ENCODE measurements around the gene AFP. TPM values are rescaled to one million over a fixed set of nuclear protein-coding genes. Genes with fewer than 3 reads are reported as not detected.

Gene AFP
- total and polyA plus RNA-seq, 2 donors (not counting 1 experiment from before 2014, with no cell fraction given) = not detected

GRCh38 chr4:73396304-73396703 is 39.7 kb upstream of the AFP start:
- Mint-ChIP-seq H3K4me3 (no peak overlapping the region), H3K4me1 (no peaks in the 10 kb centered on the region), H3K9me3 (ENCODE audit: insufficient read depth) (no peaks in the 10 kb centered on the region), H3K27me3 (peaks cover 11% of the 10 kb centered on the region), H3K27ac (no peak overlapping the region)
- no peaks in the 10 kb centered on the region for H3K9me3 ChIP-seq (ENCODE audit: control extremely low read depth in 1 of 3, control insufficient read depth in 2 of 3, insufficient read depth in 1 of 3, low read length in 2 of 3)
- WGBS (ENCODE audit: insufficient coverage) = no CpG with 5 or more reads among the region's 1 CpG
- no peaks in the 10 kb centered on the region for H3K27me3 ChIP-seq (replicated peaks in 1 of 4; ENCODE audit: control extremely low read depth in 1 of 4, control insufficient read depth in 3 of 4, insufficient read depth in 4 of 4, low read length in 3 of 4)
- H3K36me3 ChIP-seq (replicated peaks in 1 of 2; ENCODE audit: control extremely low read depth in 1 of 2, control insufficient read depth in 1 of 2, extremely low read depth in 1 of 2, insufficient read depth in 2 of 2, low read length in 1 of 2) = no peaks in the 10 kb centered on the region
- TF ChIP-seq EZH2 (IDR thresholded peaks at IDR 0.05; ENCODE audit: borderline replicate concordance, insufficient read depth, low read depth, low read length, poor library complexity, severe bottlenecking) = no peak
- TF ChIP-seq CTCF (IDR thresholded peaks at IDR 0.05) = no peak
- H3K9ac ChIP-seq (ENCODE audit: low read length) = no peak overlapping the region
- ChIA-PET POLR2A (no interaction called here), CTCF (no interaction called here)
- no peaks in the 10 kb centered on the region for H3K4me1 ChIP-seq (ENCODE audit: control insufficient read depth in 2 of 2, insufficient read depth in 2 of 2, low read length in 2 of 2)
- H3K4me3 ChIP-seq (ENCODE audit: control extremely low read depth in 1 of 5, extremely low read depth in 1 of 5, insufficient read depth in 1 of 5, low read depth in 2 of 5, low read length in 4 of 5) = no peak overlapping the region
- H3K4me2 ChIP-seq (replicated peaks; ENCODE audit: low read depth, low read length, poor library complexity, severe bottlenecking) = no peak overlapping the region
- ATAC-seq (ENCODE audit: low read depth) (no peak), DNase-seq (no peak)
- H2AFZ ChIP-seq (ENCODE audit: insufficient read depth, low read depth, low read length, poor library complexity, severe bottlenecking) = no peak overlapping the region
- no peak overlapping the region for H3K27ac ChIP-seq (ENCODE audit: low read length in 2 of 2)
- intact Hi-C loops (cut with micrococcal nuclease) = no loop called here
- H4K20me1 ChIP-seq (ENCODE audit: control insufficient read depth, insufficient read depth, low read length, poor library complexity, severe bottlenecking) = no peaks in the 10 kb centered on the region
- H3K79me2 ChIP-seq (ENCODE audit: control insufficient read depth, insufficient read depth, low read length) = no peaks in the 10 kb centered on the region

GRCh38 chr4:73396993-73397972 is 38.7 kb upstream of the AFP start:
- ChIA-PET POLR2A (no interaction called here), CTCF (no interaction called here)
- Histone ChIP-seq H3K4me3 (ENCODE audit: control extremely low read depth in 1 of 5, extremely low read depth in 1 of 5, insufficient read depth in 1 of 5, low read depth in 2 of 5, low read length in 4 of 5) (no peak overlapping the region), H3K9me3 (ENCODE audit: control extremely low read depth in 1 of 3, control insufficient read depth in 2 of 3, insufficient read depth in 1 of 3, low read length in 2 of 3) (no peaks in the 10 kb centered on the region), H2AFZ (ENCODE audit: insufficient read depth, low read depth, low read length, poor library complexity, severe bottlenecking) (no peak overlapping the region), H3K79me2 (ENCODE audit: control insufficient read depth, insufficient read depth, low read length) (no peaks in the 10 kb centered on the region), H4K20me1 (ENCODE audit: control insufficient read depth, insufficient read depth, low read length, poor library complexity, severe bottlenecking) (no peaks in the 10 kb centered on the region), H3K4me2 (replicated peaks; ENCODE audit: low read depth, low read length, poor library complexity, severe bottlenecking) (no peak overlapping the region), H3K4me1 (ENCODE audit: control insufficient read depth in 2 of 2, insufficient read depth in 2 of 2, low read length in 2 of 2) (no peaks in the 10 kb centered on the region), H3K36me3 (replicated peaks in 1 of 2; ENCODE audit: control extremely low read depth in 1 of 2, control insufficient read depth in 1 of 2, extremely low read depth in 1 of 2, insufficient read depth in 2 of 2, low read length in 1 of 2) (no peaks in the 10 kb centered on the region), H3K27me3 (replicated peaks in 1 of 4; ENCODE audit: control extremely low read depth in 1 of 4, control insufficient read depth in 3 of 4, insufficient read depth in 4 of 4, low read length in 3 of 4) (no peaks in the 10 kb centered on the region), H3K27ac (ENCODE audit: low read length in 2 of 2) (no peak overlapping the region), H3K9ac (ENCODE audit: low read length) (no peak overlapping the region)
- intact Hi-C loops (cut with micrococcal nuclease) = no loop called here
- WGBS (ENCODE audit: insufficient coverage) = 60% methylated on average over 1 of the region's 5 CpGs
- no peak for DNase-seq
- H3K9me3 Mint-ChIP-seq (ENCODE audit: insufficient read depth) = no peaks in the 10 kb centered on the region
- TF ChIP-seq CTCF (IDR thresholded peaks at IDR 0.05) (no peak), EZH2 (IDR thresholded peaks at IDR 0.05; ENCODE audit: borderline replicate concordance, insufficient read depth, low read depth, low read length, poor library complexity, severe bottlenecking) (no peak)
- no peak overlapping the region for H3K27ac Mint-ChIP-seq
- ATAC-seq (ENCODE audit: low read depth) = no peak
- H3K4me3 Mint-ChIP-seq = no peak overlapping the region
- H3K4me1 Mint-ChIP-seq = no peaks in the 10 kb centered on the region
- peaks cover 4% of the 10 kb centered on the region for H3K27me3 Mint-ChIP-seq
